Measurements from ENCODE around the gene RHNO1.
A peak's percentile ranks its signal among the peaks of the same experiment; 100 is the strongest.

Gene RHNO1, protein sequence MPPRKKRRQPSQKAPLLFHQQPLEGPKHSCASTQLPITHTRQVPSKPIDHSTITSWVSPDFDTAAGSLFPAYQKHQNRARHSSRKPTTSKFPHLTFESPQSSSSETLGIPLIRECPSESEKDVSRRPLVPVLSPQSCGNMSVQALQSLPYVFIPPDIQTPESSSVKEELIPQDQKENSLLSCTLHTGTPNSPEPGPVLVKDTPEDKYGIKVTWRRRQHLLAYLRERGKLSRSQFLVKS

DNA sequence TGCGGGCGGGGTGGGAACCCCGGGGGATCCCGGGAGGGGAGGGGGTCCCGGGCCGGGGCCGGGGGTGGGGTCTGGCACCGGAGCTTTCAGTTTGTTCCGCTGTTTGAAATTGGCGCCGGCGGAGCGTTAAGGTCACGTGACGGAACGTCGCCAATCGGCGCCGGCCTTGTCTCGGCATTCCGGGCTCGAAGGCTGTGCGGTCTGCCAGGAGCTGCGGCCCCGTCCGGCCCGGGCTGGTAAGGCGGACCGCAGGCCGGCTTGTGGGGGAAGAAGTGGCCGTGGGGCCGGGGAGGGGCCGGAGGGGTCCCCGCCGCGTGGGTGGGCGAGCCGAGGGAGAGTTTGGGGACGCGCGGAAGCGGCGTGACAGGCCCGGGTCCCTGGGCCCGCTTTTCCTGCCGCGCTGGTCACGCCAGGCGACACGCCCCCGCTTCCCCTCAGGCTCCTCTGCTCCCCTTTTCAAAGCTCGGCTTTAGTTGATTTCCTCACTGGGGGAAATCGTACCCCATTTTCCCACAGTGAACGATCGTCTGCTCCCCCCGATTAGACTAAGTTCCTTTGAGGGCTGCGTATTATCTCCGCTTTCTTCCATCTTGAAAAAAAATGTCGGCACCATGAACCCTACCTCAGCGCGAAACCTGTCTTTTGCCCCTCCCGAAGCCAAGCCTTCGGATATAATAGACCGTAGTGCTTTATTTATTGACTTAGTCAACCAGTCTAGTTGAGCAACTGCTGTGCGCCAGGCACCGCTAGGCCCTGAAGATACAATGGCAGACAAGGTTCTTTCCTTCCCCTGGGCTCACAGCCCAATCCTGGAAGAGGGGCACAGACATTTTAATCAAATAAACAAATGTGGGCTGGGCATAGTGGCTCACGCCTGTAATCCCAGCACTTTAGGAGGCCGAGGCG, at the start of gene RHNO1, which contains the start of gene FOXM1:
RHNO1 (plus strand) TSS at position 177 of the 906 bp plus-strand sequence. CDS start 8,144 bp downstream, outside the sequence.
FOXM1 (minus strand) TSS at position 128 of the 906 bp plus-strand sequence. CDS start 2,696 bp downstream, outside the sequence.
- peak; percentile 85 for DNase-seq

DNA sequence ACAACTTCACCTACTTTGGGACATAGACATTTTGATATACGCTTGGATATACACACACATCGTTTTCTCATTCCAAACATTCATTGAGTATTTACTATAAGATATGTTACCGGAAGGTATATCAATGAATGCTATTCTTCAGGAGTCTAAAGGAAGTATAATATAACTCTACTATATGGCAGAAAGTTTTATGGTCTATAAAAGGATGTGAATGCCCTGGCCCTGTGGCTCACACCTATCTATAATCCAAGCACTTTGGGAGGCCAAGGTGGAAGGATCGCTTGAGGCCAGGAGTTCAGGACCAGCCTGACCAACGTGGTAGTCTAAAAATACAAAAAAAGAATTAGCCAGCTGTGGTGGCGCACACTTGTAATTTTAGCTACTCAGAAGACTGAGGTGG, 47.7 kb upstream of the RHNO1 start:
- DNase-seq: no peak

DNA sequence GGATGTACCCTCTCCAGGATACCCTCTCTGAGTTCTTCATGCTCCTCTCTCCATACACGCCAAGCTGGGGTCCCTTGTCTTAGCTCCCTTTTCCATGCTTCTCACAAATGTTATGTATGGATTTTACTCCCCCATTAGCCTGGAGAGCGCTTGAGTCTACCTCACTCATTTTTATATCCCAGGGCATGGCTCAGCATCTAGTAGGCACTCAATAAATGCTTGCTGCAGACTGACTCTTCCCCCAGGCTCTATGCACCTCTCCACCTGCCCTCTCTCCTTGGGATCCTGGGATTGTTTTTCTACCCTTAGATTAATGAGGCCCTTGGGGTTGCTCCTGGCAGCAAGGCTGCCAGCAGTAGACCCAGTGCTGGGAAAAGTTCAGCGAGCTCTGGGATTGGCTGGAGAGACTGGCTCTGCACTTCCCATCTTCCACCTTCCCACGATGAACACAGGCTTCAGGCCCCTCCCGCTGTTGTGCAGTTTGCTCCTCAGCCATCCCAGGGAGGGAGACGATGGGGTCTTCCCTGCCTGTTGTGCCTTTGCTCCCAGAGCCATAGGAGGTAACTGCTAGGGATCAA, 44.4 kb upstream of the RHNO1 start:
- DNase-seq: no peak

DNA sequence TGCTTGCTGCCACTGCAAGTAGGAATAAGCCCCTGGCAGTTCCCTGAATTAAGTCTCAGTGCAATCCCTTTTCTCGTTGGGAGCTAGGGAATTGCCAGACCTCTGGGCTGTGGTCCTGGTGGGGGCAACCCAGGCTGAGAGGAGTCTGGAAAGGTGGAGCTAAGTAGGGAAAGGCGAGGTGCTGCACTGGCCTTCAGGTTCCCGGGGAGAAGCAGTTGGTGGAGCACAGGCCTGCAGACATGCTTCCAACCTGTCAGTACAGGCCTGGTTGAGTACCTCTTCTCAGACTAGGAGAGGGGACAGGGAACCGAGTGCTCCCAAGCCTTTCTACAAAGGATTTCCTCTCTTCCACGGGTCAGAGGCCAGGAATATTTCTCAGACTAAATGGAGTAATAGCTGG, 43.7 kb upstream of the RHNO1 start:
- no peak for DNase-seq

DNA sequence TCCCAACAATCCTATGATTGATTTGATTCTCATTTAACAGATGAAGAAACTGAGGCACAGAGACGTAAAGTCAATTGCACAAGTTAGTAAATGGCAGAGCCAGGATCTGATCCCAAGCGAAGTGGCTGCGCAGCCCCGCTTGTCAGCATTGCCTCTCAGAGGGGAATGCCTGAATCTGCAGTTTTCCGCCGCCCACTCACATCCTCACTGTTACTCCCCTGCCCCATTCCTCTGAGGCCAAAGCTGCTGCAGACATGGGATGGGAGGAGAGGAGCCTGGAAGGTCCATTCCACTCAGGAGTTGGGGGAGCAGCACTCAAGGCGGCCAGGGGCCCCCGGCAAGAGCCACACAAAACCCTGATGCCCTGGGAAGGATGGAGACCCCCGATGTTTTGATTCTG, 43.2 kb upstream of the RHNO1 start:
- DNase-seq: no peak

DNA sequence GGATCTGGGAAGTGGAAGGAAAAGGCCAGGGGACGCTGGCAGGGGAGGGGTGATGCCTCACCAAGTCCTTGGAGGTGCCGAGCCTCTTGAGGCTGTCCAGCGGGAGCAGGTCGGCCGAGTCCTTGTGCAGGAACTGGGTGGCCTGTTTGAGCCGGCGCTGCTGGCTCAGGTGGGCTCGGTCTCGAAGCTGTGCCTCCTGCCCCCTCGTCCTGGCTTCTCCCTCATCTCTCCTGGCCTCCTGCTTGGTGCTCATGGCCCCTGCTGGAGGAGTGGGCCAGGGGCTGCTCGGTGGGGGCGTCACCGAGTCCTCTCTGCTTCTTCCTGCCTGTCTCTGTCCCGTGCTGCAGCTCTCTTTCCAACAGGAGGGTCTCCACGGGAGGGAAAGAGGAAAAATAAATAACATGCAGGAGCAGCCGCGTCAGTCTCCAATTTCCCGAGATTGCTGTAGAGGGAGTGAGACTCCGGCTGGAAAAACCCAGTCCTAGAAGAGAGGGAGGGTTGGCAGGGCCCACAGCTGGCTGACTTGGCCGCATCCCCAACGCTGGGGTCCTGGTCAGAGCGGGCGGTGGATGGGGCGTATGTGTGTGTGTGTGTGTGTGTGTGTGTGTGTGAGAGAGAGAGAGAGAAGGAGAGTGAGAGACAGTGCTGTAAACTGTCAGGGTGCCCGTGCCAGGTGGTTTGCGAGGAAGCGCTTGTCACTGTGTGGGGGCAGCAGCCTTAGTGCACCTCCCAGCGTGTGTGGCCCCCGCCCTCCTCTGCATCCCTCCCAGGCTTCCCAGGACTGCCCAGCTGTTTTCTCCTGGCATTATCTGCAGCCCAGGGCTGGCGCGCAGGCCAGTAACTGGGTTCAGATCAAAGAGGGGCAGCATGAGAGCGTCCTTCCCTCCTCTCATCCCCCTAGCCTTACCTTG, 42.2 kb upstream of the RHNO1 start, which contains the start of gene NRIP2:
NRIP2 (minus strand) TSS at position 455 of the 911 bp plus-strand sequence; CDS start at position 403, 52 bp downstream.
- DNase-seq: no peak

DNA sequence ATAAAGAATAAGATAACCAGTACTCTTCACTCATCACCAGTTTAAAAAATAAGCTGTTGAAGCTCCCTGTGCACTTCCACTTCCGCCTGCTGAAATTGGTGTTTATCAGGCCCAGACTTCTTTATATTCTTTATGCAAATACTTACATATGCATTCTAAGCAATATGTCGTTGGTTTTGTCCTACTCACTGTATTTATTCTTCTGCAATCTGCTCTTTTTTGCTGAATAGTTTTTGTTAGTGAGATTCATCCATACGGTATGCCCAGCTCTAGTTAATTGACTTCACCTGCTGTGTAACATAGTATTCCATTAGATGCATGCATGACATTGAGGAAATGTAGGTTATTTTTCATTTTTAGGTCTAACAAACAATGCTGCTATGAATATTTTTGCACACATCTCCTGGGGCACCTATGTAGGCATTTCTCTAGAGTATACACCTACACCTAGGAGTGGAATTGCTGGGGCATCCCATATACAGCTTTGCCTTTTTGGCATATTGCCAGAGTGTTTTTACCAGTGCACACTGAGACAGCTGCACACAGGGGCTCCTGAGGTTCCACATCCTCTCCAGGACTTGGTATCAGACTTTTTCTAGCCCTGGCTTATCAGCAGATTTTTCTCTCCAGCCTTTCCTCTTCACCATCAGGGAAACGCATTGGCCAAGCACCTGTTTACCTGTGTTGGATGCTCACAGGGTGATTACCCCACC, 41.2 kb upstream of the RHNO1 start:
- no peak for DNase-seq

DNA sequence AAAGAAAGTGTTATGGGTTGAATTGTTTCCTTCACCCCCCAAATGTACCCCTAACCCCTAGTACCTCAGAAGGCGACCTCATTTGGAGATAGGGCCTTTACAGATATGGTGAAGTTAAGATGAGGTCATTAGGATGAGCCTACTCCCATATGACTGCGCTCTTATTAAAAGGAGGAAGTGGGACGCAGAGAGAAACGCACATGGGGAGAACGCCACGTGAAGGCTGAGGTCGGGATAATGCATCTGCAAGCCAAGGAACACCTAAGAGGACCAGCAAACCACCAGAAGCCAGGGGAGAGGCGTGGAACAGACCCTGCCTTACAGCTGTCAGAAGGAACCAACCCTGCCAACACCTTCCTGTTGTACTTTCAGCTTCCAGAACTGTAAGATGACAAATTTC, 40.4 kb upstream of the RHNO1 start:
- DNase-seq: no peak

DNA sequence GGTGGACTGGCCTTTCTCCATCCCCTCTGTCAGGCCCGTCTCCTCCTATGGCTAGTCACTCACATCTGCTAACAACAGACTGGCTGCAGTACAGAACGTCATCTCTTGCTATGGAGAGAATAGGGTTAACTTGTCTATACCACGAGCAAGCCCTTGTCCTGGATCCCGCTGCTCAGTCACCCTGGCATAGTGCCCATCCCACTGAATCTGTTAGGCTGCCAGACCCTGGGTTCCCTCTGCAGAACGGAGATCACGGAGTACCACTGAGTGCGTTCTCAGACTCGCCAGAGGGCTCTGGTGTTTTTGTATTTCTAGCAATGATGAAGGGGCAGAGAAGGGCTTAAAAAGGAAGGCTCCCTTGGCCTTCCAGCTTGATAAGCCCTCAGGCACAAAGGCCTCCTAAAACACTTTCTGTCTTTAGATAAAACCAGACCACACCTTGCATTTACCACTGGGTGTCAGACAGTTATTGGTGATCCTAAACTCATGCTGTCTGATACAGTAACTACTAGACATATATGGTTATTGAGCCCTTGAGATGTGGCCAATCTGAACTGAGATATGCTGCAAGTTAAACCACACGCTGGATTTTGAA, 35.9 kb upstream of the RHNO1 start:
- no peak for DNase-seq

DNA sequence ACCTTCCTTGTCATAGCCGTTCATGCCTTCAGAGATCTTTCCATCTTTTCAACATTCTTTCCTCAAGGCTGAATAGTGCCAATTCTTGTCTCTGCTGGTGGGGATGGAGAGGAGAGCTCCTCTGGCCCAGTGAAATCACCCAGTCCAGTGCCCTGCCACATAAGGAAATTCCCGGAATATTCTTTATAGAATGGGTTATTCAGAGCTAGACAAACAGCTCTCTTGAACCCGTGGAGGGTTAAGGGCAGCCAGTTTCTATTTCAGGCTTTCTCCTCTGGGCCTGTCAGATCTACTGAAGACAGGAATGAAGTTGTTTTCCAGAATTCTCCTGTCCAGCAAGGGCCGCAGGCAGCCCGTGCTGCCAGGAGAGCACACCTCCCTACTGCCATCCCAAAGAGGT, 34.1 kb upstream of the RHNO1 start:
- no peak for DNase-seq

DNA sequence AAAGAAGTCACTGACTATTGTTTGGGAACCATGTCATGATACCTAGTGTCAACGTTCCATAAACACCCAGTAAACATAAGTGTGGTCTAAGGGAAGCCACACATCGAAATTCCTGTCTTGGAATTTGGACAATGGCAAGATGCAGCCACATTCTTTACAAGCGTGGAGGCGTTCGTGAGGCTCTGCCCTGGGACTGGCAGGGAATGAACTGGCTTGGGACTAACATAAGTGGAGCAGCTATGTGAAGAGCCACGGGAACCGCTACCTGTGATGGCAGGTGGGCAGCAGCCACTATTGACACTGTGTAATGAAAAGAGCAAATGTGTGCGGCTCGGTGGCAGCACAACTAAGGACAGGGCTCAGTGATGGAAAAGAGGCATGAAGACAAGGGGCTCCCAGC, 32.2 kb upstream of the RHNO1 start:
- no peak for DNase-seq

DNA sequence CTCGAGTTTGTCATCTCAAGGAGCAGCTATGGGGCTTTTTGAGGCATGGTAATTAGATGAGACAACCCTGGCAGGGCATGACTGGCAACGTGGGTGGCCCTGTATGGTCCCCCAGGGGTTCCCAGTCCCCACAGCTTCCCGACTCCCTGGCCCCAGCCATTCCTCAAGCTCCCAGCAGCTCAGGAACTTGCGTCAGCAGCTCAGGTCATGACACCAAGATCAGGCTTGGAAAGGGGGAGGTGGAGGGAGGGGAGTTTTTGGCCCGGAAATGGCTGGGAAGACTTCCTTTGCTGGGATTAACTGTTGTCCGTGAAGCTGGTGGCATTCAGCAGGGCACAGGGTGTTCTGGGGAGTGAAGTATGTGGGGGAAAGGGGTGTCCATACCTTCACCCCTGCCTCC, 31.7 kb upstream of the RHNO1 start:
- no peak for DNase-seq

DNA sequence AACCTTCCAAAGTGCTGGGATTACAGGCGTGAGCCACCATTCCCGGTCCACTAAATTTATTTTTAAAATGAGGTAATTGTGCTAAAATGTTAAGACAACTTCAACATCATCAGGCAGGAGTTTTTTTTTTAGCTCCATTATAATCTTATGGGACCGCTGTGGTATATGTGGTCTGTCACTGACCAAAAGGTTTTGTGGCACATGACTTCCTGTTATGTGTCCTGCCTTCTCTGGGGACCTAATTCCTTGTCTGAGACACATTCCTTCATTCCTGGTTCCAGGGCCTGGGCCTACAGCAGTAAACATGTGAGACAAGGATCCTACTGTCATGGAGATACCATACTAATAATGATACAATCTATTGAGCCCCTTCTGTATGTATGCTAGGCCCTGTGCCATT, 25.1 kb upstream of the RHNO1 start:
- DNase-seq: no peak

DNA sequence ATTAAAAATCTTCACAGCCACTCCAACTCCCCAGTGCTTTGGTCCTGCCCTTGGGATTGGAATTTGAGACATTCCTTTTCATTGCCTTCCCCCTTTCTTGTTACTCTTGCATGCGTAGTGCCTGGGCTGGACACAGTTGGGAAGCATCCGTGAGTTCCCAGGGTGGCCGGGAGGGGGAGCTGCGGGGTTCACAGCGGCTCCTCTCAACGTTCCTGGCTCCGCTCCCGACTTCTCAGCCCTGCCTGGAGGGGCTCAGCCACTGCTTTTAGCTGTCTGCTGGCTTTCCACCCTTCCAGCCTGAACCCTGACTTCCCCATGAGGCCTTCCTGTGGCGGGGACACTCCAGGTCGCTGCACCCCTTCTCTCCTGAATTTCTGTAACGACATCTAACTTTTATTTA, 23.4 kb upstream of the RHNO1 start:
- DNase-seq: peak; percentile 47

DNA sequence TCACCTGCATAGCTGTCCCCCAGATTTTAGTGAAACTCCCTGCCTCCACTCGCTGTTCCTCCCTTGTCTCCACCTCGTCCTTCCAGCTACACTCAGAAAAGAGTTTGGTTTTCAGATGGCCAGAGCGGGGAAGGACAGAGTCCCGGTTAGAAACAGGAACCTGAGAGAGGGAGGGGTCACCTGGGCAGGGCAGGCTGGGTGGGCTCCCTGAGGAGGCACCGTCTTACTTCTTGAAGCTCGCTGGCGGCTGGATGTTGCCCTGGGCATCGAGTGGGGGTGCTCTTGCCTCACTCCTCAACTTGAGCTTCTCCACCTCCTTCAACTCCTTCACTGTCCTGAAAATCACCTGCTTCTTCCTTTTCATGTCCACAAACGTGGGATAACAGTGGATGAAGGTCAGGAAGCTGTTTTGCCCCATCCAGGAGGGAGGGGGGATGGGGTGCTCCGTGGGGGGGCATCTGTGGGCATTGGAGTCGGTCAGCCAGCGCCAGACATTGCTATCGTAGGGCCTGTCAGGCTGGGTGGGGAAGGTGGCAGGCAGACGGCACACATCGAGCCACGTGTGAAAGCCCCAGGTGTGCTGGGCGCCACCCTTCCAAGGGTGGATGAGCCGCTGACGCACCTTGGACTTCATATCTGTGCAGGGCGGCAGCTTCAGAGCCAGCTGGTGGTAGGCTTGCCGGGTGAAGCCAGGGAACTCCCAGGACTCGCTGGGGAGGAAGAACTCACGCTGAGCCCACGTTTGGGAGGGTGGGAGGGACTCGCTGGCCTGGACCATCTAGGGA, 22.2 kb upstream of the RHNO1 start:
- DNase-seq: no peak

DNA sequence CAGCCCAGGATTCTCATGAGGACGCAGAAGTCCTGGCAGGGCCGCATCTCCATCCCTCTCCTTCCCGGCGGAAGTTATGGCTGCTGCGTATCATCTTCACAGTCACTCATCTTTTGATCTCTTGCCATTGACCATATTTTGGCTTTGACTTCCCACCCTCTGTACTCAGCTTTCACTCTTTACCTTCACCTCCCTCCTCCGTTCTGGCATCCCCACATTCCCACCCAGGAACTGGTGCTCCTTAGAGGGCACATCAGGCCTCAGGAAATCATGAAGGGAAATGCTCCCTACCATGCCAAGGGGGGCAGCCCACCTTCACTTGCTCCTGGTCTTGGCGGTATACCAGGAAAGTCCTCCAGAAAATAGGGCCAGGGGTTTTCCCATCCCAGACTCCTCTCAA, 21.5 kb upstream of the RHNO1 start:
- no peak for DNase-seq

DNA sequence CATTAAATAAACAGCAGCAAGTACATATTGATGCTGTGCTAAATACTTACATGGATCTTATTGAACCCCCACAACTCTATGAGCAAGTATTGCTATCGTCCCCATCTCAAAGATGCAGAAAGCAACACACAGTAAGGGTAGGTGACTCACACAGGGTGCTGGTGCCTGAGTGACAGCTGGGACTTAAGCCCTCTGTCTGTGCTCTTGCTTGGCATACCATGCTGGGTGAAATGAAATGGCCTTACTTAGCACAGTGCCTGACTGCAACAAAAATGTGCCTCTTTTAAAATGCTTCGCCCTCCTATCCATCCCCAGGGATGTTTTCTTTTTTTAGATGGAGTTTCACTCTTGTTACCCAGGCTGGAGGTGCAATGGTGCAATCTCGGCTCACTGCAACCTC, 21.0 kb upstream of the RHNO1 start:
- DNase-seq: no peak

DNA sequence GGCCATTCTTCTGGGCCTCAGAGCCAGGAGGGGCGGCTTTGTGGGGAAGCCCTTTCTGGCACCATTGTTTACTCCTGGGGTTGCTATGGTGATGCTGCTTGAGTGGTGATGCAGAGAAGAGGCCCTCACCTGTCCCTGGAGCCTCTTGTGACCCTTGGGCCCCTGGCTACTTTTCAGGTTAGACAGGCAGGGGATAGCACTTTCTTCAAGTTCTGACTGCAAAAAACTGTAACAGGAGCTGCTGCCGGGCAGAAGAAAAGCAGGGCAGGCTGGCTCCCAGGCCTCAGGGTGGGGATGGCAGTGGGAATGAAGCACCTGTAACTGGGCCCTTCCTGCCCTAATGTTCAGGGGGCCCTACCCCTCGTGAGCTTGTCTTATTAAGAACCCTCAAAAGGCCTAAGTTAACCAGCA, 20.0 kb upstream of the RHNO1 start, which contains the start of gene TEX52:
TEX52 (minus strand) TSS at position 19 of the 411 bp plus-strand sequence; CDS start at position 6, 13 bp downstream.
- no peak for DNase-seq

DNA sequence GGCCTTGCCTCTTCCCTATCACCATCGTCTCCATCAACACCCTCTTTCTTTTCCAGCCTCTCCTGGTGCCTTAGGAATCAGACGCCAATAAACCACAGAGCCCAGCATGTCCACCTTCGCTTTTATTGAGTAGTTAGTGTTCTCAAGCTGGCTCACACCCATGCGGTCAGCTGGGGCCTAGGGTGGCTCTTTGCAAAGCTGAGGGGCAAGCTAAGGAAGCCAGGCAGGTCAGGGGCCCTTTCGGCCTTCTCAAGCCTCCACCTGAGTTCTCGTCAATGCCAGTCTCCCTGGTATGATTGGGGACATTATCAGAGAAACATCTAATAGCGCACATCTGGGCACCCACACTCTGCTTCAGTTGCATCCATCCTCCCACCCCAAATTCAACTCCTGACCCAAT, 19.4 kb upstream of the RHNO1 start:
- DNase-seq: no peak

DNA sequence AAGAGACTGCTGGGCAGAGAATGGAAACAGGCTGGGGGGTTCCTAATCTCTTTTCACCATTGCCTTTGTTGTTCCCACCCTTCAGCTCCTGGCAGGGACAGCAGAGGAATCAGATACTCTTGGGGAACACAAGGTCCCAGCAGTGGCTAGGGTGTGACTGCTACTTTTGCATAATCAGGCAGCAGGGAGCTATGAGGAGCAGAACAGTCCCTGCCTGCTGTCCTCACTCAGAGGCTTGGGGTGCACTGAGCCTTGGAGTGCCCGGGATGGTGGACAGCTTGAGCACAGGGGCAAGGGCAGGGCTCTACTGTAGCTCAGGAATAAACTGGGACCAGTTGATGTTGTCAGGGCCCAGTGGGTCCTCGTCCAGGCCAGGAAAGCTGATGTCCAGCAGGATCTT, 18.7 kb upstream of the RHNO1 start:
- no peak for DNase-seq
